WTC11 (cell line): ENCODE results near the gene CROCC2.

Experiments used
- MAX ChIP-seq: sonication (generic); formaldehyde crosslinking; IDR thresholded peaks from 2 replicates; pipeline ENCODE4 v1.8.0; 2022; ENCODE audit warnings: mild to moderate bottlenecking, missing genetic modification reagents
- TEAD1 ChIP-seq: sonication (generic); formaldehyde crosslinking; IDR thresholded peaks from 2 replicates; pipeline ENCODE4 v1.8.0; 2022; ENCODE audit warnings: mild to moderate bottlenecking, missing genetic modification reagents
- TF ChIP-seq, protein P1 (sequence below): fragments of 200-600 bp; IDR thresholded peaks from 2 replicates; pipeline ENCODE4 v1.8.0; 2022; ENCODE audit warnings: antibody characterized with exemption

DNA sequence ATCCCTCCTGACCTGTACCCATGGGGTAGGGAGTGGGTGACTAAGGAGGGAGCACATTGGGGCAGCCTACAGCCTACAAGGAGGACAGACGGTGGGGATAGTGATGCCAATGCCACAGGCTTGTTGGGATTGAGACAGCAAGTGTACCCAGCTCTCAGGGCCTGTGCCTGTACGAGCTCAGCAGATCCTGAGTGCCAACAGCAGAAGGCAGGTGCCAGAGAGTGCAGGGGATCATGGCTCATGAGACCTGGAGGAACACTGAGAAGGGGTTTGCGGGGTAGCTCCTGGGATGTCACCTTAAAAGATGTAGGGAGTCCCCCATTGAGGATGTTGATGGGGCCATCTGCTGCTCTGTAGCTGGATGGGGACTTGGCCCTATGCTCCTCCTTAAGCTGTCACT, 82.0 kb downstream of the CROCC2 start:
- TF ChIP-seq TEAD1 (CRISPR knock-in tag) (no peak), MAX (CRISPR knock-in tag) (no peak)
- TF ChIP-seq, protein P1, sequence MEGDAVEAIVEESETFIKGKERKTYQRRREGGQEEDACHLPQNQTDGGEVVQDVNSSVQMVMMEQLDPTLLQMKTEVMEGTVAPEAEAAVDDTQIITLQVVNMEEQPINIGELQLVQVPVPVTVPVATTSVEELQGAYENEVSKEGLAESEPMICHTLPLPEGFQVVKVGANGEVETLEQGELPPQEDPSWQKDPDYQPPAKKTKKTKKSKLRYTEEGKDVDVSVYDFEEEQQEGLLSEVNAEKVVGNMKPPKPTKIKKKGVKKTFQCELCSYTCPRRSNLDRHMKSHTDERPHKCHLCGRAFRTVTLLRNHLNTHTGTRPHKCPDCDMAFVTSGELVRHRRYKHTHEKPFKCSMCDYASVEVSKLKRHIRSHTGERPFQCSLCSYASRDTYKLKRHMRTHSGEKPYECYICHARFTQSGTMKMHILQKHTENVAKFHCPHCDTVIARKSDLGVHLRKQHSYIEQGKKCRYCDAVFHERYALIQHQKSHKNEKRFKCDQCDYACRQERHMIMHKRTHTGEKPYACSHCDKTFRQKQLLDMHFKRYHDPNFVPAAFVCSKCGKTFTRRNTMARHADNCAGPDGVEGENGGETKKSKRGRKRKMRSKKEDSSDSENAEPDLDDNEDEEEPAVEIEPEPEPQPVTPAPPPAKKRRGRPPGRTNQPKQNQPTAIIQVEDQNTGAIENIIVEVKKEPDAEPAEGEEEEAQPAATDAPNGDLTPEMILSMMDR, result no peak
